ENCODE measurements around the gene CCNA2. TPM values are rescaled to one million over a fixed set of nuclear protein-coding genes. Genes with fewer than 3 reads are reported as not detected.

The CCNA2 gene
- total RNA-seq = under 1 TPM; 0.33 to 0.52 TPM

GRCh38 chr4:121823505-121824170 lies at the start of gene CCNA2:
CCNA2 (minus strand) TSS chr4:121823883; CDS start chr4:121823628, 255 bp downstream.
- Histone ChIP-seq H3K27ac (peak within 1 kb of the TSS in 3 of 4 donors; percentile 50 to 79 (median 53)), H3K36me3 (replicated peaks in 1 of 2; ENCODE audit: insufficient read depth in 1 of 2, low read depth in 2 of 2) (no peaks in the 10 kb centered on the region), H3K9me3 (no peaks in the 10 kb centered on the region), H3K27me3 (no peaks in the 10 kb centered on the region), H3K4me3 (peak within 1 kb of the TSS; percentile 12 to 81), H3K4me1 (peaks cover 8% of the 10 kb centered on the region)
- DNase-seq (peak; percentile 93 to 97 (median 96)), ATAC-seq (peak; percentile 100)
- 0% methylated on average over 36 to 63 of the region's 63 CpGs for WGBS, 2 donors
- intact Hi-C loops (cut with DNase I) = no loop called here
- peak in 2 of 3 donors; percentile 71 to 78 for TF ChIP-seq POLR2A (IDR thresholded peaks at IDR 0.05)
- no peak for TF ChIP-seq CTCF (IDR thresholded peaks at IDR 0.05)

GRCh38 chr4:121869841-121870822 lies 46.4 kb upstream of the CCNA2 start, which contains the start of gene BBS7:
BBS7 (minus strand) TSS chr4:121870474; CDS start chr4:121870313, 161 bp downstream.
- H3K4me3 ChIP-seq = peak within 1 kb of the TSS; percentile 0 to 69
- H3K4me1 ChIP-seq = peaks cover 12% of the 10 kb centered on the region
- H3K27me3 ChIP-seq = no peaks in the 10 kb centered on the region
- DNase-seq (peak; percentile 96 to 99 (median 97)), ATAC-seq (peak; percentile 98)
- WGBS, 2 donors = 0 to 2% methylated on average over 17 to 58 of the region's 58 CpGs
- no peak for TF ChIP-seq CTCF (IDR thresholded peaks at IDR 0.05)
- peak in 2 of 3 donors; percentile 62 to 63 for TF ChIP-seq POLR2A (IDR thresholded peaks at IDR 0.05)
- peak within 1 kb of the TSS; percentile 44 to 86 (median 74) for H3K27ac ChIP-seq
- intact Hi-C loops (cut with DNase I) = no loop called here
- H3K36me3 ChIP-seq (replicated peaks in 1 of 2; ENCODE audit: insufficient read depth in 1 of 2, low read depth in 2 of 2) = no peaks in the 10 kb centered on the region
- no peaks in the 10 kb centered on the region for H3K9me3 ChIP-seq

- ATAC-seq = no peak
- Histone ChIP-seq H3K36me3 (replicated peaks in 1 of 2; ENCODE audit: insufficient read depth in 1 of 2, low read depth in 2 of 2) (peaks cover 0 to 6% of the 10 kb centered on the region in 2 donors), H3K9me3 (no peaks in the 10 kb centered on the region), H3K27ac (no peak overlapping the region), H3K27me3 (peaks cover 0 to 3% of the 10 kb centered on the region in 2 donors), H3K4me3 (no peak overlapping the region), H3K4me1 (no peaks in the 10 kb centered on the region)
- no peak for DNase-seq
- intact Hi-C loops (cut with DNase I) = no loop called here
- no peak for TF ChIP-seq CTCF (IDR thresholded peaks at IDR 0.05)
- 74 to 81% methylated on average over 7 of the region's 7 CpGs for WGBS, 2 donors
These were observed 40.1 kb upstream of the CCNA2 start for GRCh38 chr4:121863799-121864198.

- ATAC-seq = no peak
- H3K27me3 ChIP-seq = peaks cover 0 to 3% of the 10 kb centered on the region in 2 donors
- H3K4me1 ChIP-seq = no peaks in the 10 kb centered on the region
- H3K4me3 ChIP-seq = no peak overlapping the region
- TF ChIP-seq CTCF (IDR thresholded peaks at IDR 0.05) (no peak), POLR2A (IDR thresholded peaks at IDR 0.05) (no peak)
- DNase-seq = no peak
- intact Hi-C loops (cut with DNase I) = no loop called here
- WGBS, 2 donors = 91 to 96% methylated on average over 2 of the region's 2 CpGs
- no peak overlapping the region for H3K27ac ChIP-seq
- no peaks in the 10 kb centered on the region for H3K9me3 ChIP-seq
- H3K36me3 ChIP-seq (replicated peaks in 1 of 2; ENCODE audit: insufficient read depth in 1 of 2, low read depth in 2 of 2) = peaks cover 0 to 6% of the 10 kb centered on the region in 2 donors
These were observed 37.7 kb upstream of the CCNA2 start for GRCh38 chr4:121861426-121861825.

All from body of pancreas (tissue), 4 donors.